ENCODE results near the gene RHBDF1. TPM values are rescaled to one million over a fixed set of nuclear protein-coding genes. Genes with fewer than 3 reads are reported as not detected.

RHBDF1 gene
- total and polyA plus RNA-seq, 2 of the 13 experiments (the other 11 are each of a cell fraction or from before 2014, with no cell fraction given): 5.4 to 26.9 TPM

DNA sequence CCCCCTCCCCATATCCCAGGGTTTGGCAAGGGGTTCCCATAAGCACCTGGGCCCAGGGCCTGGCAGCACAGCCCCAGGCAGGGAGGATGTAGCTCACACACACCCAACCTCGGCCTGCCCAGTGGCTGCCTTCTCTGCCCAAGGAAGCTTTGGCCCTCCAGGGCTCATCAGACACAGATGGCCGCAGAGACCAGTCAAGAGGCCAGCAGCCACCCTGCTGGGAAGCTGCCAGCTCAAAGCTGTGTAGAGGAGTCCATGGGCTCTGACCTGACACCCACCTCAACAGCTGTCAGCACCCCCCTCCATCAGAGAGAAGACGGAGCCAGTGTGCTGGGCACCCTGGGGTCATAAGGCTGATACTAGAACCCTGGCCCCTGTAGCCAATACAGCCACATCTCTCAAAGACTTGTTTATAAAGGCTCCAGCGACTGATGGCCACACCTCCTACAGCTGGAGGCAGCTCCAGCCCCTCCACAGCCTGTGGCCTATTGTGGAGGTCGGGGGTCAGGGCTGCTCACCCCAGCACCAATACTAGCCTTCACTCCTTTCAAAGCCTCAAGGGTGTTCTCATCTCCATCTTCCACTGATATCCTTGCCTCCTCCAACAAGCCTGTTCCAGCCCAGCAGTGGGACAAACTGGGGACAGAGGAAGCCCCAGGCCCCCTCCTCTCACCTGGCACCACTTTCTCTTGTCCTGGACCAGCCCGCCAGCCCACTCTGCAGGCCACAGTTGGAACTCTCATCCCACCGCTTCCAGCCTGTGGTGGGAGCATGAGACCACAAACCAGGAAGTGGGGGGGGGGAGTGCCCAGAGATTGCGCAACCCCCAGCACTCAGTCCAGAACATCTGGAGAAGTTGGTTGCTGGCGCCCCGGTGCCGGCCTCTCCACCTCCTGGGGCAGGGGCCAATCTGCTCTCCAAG, 3.4 kb upstream of the RHBDF1 start (continued):
- TF ChIP-seq, protein P1, sequence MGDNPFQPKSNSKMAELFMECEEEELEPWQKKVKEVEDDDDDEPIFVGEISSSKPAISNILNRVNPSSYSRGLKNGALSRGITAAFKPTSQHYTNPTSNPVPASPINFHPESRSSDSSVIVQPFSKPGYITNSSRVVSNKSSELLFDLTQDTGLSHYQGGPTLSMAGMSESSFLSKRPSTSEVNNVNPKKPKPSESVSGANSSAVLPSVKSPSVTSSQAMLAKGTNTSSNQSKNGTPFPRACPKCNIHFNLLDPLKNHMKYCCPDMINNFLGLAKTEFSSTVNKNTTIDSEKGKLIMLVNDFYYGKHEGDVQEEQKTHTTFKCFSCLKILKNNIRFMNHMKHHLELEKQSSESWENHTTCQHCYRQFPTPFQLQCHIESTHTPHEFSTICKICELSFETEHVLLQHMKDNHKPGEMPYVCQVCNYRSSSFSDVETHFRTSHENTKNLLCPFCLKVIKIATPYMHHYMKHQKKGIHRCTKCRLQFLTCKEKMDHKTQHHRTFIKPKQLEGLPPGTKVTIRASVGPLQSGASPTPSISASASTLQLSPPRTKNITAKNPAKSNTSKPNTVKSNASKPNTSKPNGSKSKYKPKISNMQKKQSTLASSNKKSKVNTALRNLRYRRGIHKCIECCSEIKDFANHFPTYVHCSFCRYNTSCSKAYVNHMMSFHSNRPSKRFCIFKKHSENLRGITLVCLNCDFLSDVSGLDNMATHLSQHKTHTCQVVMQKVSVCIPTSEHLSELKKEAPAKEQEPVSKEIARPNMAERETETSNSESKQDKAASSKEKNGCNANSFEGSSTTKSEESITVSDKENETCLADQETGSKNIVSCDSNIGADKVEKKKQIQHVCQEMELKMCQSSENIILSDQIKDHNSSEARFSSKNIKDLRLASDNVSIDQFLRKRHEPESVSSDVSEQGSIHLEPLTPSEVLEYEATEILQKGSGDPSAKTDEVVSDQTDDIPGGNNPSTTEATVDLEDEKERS (CRISPR knock-in tag; IDR thresholded peaks at IDR 0.05): no peak
- TF ChIP-seq ETV6 (CRISPR knock-in tag; conservative IDR thresholded peaks at IDR 0.05): no peak
- TF ChIP-seq ONECUT2 (CRISPR knock-in tag; IDR thresholded peaks at IDR 0.05): no peak
- 0 out of 2 replicates have a peak, but pooled peaks have one; percentile 2 for TF ChIP-seq ZNF501 (CRISPR knock-in tag; IDR thresholded peaks at IDR 0.05)
- no peak for TF ChIP-seq ZNF879 (CRISPR knock-in tag; IDR thresholded peaks at IDR 0.05)
- TF ChIP-seq, protein P2, sequence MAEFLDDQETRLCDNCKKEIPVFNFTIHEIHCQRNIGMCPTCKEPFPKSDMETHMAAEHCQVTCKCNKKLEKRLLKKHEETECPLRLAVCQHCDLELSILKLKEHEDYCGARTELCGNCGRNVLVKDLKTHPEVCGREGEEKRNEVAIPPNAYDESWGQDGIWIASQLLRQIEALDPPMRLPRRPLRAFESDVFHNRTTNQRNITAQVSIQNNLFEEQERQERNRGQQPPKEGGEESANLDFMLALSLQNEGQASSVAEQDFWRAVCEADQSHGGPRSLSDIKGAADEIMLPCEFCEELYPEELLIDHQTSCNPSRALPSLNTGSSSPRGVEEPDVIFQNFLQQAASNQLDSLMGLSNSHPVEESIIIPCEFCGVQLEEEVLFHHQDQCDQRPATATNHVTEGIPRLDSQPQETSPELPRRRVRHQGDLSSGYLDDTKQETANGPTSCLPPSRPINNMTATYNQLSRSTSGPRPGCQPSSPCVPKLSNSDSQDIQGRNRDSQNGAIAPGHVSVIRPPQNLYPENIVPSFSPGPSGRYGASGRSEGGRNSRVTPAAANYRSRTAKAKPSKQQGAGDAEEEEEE (CRISPR knock-in tag; IDR thresholded peaks at IDR 0.05; ENCODE audit: borderline replicate concordance): no peak
- no peak for TF ChIP-seq MTA1 (CRISPR knock-in tag; IDR thresholded peaks at IDR 0.05; ENCODE audit: borderline replicate concordance)
- TF ChIP-seq TRIM22 (IDR thresholded peaks at IDR 0.05): no peak
- no peak for TF ChIP-seq SNAPC2 (CRISPR knock-in tag; IDR thresholded peaks at IDR 0.05)
- TF ChIP-seq ATAD3A (CRISPR knock-in tag; IDR thresholded peaks at IDR 0.05): no peak
- no peak for TF ChIP-seq ZNF703 (CRISPR knock-in tag; IDR thresholded peaks at IDR 0.05; ENCODE audit: borderline replicate concordance)
- TF ChIP-seq TBX2 (CRISPR knock-in tag; IDR thresholded peaks at IDR 0.05; ENCODE audit: borderline replicate concordance): no peak
- no peak for TF ChIP-seq ZNF335 (CRISPR knock-in tag; IDR thresholded peaks at IDR 0.05)
- TF ChIP-seq, protein P3, sequence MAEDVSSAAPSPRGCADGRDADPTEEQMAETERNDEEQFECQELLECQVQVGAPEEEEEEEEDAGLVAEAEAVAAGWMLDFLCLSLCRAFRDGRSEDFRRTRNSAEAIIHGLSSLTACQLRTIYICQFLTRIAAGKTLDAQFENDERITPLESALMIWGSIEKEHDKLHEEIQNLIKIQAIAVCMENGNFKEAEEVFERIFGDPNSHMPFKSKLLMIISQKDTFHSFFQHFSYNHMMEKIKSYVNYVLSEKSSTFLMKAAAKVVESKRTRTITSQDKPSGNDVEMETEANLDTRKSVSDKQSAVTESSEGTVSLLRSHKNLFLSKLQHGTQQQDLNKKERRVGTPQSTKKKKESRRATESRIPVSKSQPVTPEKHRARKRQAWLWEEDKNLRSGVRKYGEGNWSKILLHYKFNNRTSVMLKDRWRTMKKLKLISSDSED (CRISPR knock-in tag; IDR thresholded peaks at IDR 0.05): no peak
- no peak; the same call in 1 of the 2 replicates for TF ChIP-seq ZNF552 (CRISPR knock-in tag; IDR thresholded peaks at IDR 0.05; ENCODE audit: borderline replicate concordance)
- TF ChIP-seq HOXA9 (CRISPR knock-in tag; IDR thresholded peaks at IDR 0.05; ENCODE audit: borderline replicate concordance): no peak
- TF ChIP-seq ZNF234 (CRISPR knock-in tag; conservative IDR thresholded peaks at IDR 0.05): no peak
- no peak for TF ChIP-seq ZFP41 (CRISPR knock-in tag; IDR thresholded peaks at IDR 0.05; ENCODE audit: borderline replicate concordance)
- TF ChIP-seq HMG20A (CRISPR knock-in tag; IDR thresholded peaks at IDR 0.05; ENCODE audit: borderline replicate concordance): no peak
- no peak for TF ChIP-seq NFIB (CRISPR knock-in tag; IDR thresholded peaks at IDR 0.05; ENCODE audit: borderline replicate concordance)

Data from HepG2 (cell line).